HL-60/S4 treated with phorbol 12-myristate 13-acetate at 8.2 ng/mL for 4 days and 3 days (cell line): ENCODE data around the gene BAK1.

Source experiments
- in situ Hi-C: fragments of 300-500 bp; cut with MboI; formaldehyde crosslinking; loops from 2 replicates; pipeline ENCODE4 v1.15.0; 2022; ENCODE audit warnings: low sequenced_read_pairs

BAK1 gene

GRCh38 chr6:33588894-33589293, 8.8 kb upstream of the BAK1 start:
- in situ Hi-C loops, result loop anchor here (10.0 kb wide), 1 partner anchor 116 kb away; no protein-coding TSS in a partner anchor

GRCh38 chr6:33587529-33587928, 7.5 kb upstream of the BAK1 start:
- in situ Hi-C loops, result loop anchor here (10.0 kb wide), 1 partner anchor 117 kb away; no protein-coding TSS in a partner anchor

GRCh38 chr6:33586108-33586640, 6.1 kb upstream of the BAK1 start:
- in situ Hi-C loops, result loop anchor here (10.0 kb wide), 1 partner anchor 119 kb away; no protein-coding TSS in a partner anchor

GRCh38 chr6:33585403-33586107, 5.5 kb upstream of the BAK1 start:
- in situ Hi-C loops, result loop anchor here (10.0 kb wide), 1 partner anchor 119 kb away; no protein-coding TSS in a partner anchor

- in situ Hi-C loops, result loop anchor here (10.0 kb wide), 1 partner anchor 120 kb away; no protein-coding TSS in a partner anchor
These were observed 4.8 kb upstream of the BAK1 start for GRCh38 chr6:33584700-33585402.

GRCh38 chr6:33583591-33584155, 3.6 kb upstream of the BAK1 start:
- in situ Hi-C loops, result loop anchor here (10.0 kb wide), 1 partner anchor 121 kb away; no protein-coding TSS in a partner anchor

GRCh38 chr6:33581186-33581585, 1.1 kb upstream of the BAK1 start:
- in situ Hi-C loops, result loop anchor here (10.0 kb wide), 1 partner anchor 124 kb away; no protein-coding TSS in a partner anchor

- in situ Hi-C loops, result no loop called here
These were observed 1.5 kb downstream of the BAK1 start for GRCh38 chr6:33578588-33579011.

- in situ Hi-C loops, result no loop called here
These were observed 1.9 kb downstream of the BAK1 start for GRCh38 chr6:33578164-33578563.

- in situ Hi-C loops, result no loop called here
These were observed 2.4 kb downstream of the BAK1 start for GRCh38 chr6:33577718-33578117.

- in situ Hi-C loops, result no loop called here
These were observed 3.0 kb downstream of the BAK1 start for GRCh38 chr6:33577106-33577535.

GRCh38 chr6:33576668-33577067, 3.4 kb downstream of the BAK1 start:
- in situ Hi-C loops, result no loop called here

GRCh38 chr6:33575211-33575610, 4.9 kb downstream of the BAK1 start:
- in situ Hi-C loops, result no loop called here

- in situ Hi-C loops, result no loop called here
These were observed 8.3 kb downstream of the BAK1 start for GRCh38 chr6:33571637-33572316.

- in situ Hi-C loops, result no loop called here
These were observed 9.1 kb downstream of the BAK1 start for GRCh38 chr6:33570806-33571636.

GRCh38 chr6:33568826-33569570, 11.1 kb downstream of the BAK1 start:
- in situ Hi-C loops, result no loop called here

- in situ Hi-C loops, result no loop called here
These were observed 12.2 kb downstream of the BAK1 start for GRCh38 chr6:33567836-33568235.

- in situ Hi-C loops, result no loop called here
These were observed 13.6 kb downstream of the BAK1 start for GRCh38 chr6:33566182-33567084.
